ENCODE results near the gene PFN1. TPM values are rescaled to one million over a fixed set of nuclear protein-coding genes. Genes with fewer than 3 reads are reported as not detected.
A peak's percentile ranks its signal among the peaks of the same experiment; 100 is the strongest.

Gene PFN1
- total and polyA plus RNA-seq, 10 of the 15 experiments (the other 5 are each of a cell fraction or from before 2014, with no cell fraction given): 154 to 3,892 (median 1,918) TPM

- peak; percentile 51 for TF ChIP-seq NKRF (conservative IDR thresholded peaks at IDR 0.05)
- TF ChIP-seq MXI1 (IDR thresholded peaks at IDR 0.05; ENCODE audit: low read depth, low read length): 0 out of 2 replicates have a peak, but pooled peaks have one; percentile 14
- no peak for TF ChIP-seq ZNF592 (IDR thresholded peaks at IDR 0.05)
- peak; percentile 30; the same call in 1 of the 2 replicates for TF ChIP-seq GATAD2B (conservative IDR thresholded peaks at IDR 0.05; ENCODE audit: low read depth)
- TF ChIP-seq NRF1 (conservative IDR thresholded peaks at IDR 0.05; ENCODE audit: low read depth, low read length): peak; percentile 66
- TF ChIP-seq RB1 (IDR thresholded peaks at IDR 0.05; ENCODE audit: borderline replicate concordance): peak; percentile 52; the same call in 1 of the 2 replicates
- peak; percentile 8 for TF ChIP-seq DPF2 (IDR thresholded peaks at IDR 0.05)
- peak; percentile 14; the same call in 1 of the 2 replicates for TF ChIP-seq TARDBP (IDR thresholded peaks at IDR 0.05; ENCODE audit: borderline replicate concordance)
- peak; percentile 22 to 88; a peak in 2 of 4 replicates for TF ChIP-seq BHLHE40 (IDR thresholded peaks at IDR 0.05; ENCODE audit: borderline replicate concordance in 1 of 2, low read depth in 2 of 2, low read length in 1 of 2)
Measured at GRCh38 chr17:4948931-4949320, 596 bp upstream of the PFN1 start (continued).

Measured in GM12878 (cell line).